VCaP (cell line): Measurements from ENCODE around the gene CRACR2B.

Experiments used
- H3K27ac ChIP-seq: fragments of 450-650 bp; 2 replicates; pipeline ENCODE4 v1.5.1; 2017
- TF ChIP-seq, protein P1 (sequence below): fragments of 450-650 bp; conservative IDR thresholded peaks from 2 replicates; pipeline ENCODE4 v1.5.1; 2017; ENCODE audit warnings: mild to moderate bottlenecking, moderate library complexity

CRACR2B gene

GRCh38 chr11:846496-847098 lies 18.9 kb downstream of the CRACR2B start:
- TF ChIP-seq, protein P1, sequence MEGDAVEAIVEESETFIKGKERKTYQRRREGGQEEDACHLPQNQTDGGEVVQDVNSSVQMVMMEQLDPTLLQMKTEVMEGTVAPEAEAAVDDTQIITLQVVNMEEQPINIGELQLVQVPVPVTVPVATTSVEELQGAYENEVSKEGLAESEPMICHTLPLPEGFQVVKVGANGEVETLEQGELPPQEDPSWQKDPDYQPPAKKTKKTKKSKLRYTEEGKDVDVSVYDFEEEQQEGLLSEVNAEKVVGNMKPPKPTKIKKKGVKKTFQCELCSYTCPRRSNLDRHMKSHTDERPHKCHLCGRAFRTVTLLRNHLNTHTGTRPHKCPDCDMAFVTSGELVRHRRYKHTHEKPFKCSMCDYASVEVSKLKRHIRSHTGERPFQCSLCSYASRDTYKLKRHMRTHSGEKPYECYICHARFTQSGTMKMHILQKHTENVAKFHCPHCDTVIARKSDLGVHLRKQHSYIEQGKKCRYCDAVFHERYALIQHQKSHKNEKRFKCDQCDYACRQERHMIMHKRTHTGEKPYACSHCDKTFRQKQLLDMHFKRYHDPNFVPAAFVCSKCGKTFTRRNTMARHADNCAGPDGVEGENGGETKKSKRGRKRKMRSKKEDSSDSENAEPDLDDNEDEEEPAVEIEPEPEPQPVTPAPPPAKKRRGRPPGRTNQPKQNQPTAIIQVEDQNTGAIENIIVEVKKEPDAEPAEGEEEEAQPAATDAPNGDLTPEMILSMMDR = no peak
- no peak overlapping the region for H3K27ac ChIP-seq

DNA sequence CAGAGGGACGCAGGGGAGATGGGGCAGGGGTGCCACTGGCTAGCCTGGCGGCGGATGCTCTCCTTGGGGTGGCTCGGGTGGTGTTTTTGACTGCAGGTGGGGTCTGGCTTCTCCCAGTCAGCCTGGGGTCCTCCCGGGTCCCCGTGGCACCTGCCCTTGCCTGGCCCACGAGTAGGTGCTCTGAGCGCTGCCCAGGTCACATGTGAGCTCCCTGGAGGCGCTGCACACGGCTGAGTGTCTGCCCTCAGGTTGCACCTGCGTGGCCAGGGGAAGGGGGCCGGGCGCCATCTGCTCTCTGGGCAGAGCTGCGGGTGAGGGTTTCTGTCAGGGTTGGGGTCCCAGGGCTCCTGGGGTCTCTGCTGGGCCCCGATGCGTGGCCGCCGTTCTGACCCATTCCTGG lies 20.2 kb downstream of the CRACR2B start:
- TF ChIP-seq, protein P1 = no peak
- no peak overlapping the region for H3K27ac ChIP-seq

DNA sequence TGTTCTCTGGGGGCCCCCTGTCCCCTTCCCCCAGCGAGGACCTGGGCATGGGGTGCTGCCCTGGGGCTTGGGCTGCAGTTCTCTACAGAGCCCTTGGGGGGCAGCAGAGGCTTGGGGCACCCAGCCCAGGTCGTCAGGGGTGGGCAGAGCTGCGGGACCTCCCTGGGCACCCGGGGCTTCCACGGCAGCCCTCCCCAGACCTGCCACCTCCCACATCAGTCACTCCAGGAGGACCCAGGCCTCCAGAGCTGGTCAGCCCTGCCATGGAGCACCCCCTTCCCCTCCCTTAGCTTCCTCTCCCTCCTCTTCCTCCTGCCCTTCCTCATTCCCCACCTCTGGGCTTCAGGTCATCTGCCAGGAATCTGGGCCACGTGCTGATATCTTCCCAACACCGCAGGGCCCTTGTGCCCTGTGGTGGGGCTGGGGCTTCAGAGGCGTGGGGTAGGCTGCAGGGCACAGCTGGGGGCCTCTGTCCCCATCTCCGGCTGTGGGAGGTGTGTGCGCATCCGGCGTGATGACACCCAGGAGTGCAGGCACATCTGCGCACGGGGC lies 20.7 kb downstream of the CRACR2B start:
- TF ChIP-seq, protein P1 = peak; percentile 85
- H3K27ac ChIP-seq = peak overlapping the region; percentile 68

DNA sequence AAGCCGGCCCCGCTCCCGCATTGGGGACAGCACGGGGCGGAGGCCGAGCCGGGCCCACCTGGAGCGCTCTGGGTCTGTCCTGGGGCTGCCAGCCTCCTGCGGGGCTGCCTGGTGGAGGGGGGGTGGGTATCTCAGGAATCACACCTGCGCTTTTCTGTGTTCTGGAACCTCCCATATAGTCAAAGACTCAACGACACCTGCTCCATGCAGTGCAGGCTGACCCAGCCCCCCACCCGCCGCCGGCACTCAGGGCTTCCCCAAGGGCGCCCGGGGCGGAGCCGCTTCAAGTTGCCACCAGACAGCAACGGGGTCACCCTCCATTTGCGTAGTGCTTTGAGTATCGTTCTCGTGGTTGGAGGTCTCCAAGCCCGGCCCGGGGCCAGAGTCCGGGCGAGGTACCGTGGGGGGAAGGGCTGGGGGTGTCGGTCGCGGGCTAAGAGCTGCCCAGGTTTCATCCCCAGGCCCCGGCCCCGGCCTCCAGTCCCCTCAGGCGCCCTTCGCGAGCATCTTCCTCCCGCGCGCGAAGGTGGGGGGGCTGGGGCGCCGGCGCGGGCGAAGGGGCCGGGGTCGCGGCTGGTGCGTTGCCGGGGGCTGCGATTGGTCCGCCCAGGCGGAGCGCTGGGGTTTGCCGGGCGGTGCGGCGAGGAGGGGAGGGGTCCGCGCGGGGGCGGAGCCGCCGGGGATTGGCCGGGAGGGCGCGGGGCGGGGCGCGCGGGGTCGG lies 21.5 kb downstream of the CRACR2B start:
- peak overlapping the region; percentile 68 for H3K27ac ChIP-seq
- TF ChIP-seq, protein P1 = no peak

DNA sequence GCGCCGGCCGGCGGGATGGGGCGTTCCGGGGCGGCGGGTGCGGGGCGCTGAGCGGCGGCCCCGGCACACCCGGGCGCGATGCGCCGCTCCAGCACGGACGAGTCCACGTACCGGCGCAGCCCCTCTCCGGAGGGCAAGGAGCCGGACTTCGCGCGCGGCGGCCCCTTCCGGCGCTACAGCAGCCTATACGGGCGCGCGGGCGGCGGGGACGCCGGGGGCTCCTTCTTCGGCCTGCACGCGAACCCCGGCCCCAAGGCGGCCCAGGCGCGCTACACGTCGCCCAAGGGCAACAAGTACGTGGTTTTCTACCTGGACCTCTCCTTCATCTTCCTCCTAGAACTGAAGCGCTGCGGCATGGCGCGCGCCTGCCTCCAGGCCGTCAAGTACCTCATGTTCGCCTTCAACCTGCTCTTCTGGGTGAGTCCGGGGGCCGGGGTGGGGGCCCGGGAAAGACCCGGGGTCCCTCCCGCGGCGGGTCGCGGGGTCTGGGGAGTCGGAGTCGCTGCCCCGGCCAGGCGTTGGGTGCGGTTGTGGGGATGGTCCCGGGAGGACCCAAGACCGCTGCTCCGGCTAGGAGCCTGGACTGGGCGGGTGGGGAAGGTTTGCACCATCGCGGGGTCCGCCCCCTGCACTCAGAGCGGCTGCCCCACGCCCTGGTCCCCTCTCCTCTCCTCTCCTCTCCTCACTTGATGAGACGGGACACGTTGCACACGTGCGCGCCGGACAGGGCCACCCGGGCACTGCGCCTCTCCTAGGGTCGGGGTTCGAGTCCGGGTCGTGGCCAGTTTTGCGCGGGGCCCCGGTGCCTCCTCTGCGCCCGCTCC lies 22.4 kb downstream of the CRACR2B start:
- TF ChIP-seq, protein P1 = no peak

DNA sequence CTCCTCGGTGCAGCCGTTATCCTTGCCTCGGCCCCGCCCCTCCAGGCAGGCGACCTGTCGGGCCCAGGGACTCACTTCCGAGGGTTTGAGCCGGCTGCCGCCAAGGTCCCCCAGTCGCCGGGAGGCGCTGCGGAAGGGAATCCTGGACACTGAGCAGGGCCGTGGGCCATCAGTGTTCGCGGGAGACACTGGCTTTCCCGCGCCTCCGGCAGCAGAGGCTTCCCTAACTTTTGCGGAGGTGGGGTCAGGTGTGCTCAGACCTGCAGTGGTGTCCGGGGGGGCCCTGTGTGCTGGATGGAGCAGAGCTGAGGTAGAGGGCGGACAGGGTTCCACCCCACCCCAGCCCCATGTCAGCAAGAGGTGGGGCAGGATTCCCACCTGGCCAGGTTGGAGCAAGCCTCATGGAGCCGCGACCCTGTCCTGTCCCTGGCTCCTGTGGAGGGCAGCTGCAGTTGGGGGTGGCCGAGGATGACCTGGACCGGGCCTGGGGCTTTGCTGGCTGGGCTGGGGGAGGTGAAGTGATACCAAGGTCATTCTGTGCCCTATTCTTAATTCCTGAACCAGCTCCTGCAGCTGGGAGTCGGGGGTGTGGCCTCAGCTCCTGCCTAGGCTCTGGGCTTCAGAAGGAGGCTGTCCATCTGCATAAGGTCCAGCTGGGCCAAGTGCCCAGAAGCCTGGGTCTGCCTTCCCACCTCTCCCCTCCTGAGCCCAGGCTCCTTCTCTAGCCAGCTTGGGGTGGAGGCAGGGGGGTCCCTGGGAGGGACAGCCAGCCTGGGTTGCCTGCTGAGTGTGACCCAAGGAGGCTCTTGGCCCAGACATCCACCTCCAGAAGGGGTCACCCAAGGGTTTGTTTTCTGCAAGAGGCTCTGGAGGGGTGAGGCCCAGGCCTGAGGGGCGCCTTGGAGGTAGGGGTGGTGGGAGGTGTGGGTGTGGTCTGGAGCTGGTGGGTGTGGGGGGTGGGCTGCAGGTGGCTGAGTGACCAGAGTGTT lies 23.4 kb downstream of the CRACR2B start:
- H3K27ac ChIP-seq = peak overlapping the region; percentile 68; the same call in 1 of the 2 replicates
- TF ChIP-seq, protein P1 = 0 out of 2 replicates have a peak, but pooled peaks have one; percentile 7

More for the DNA sequence above, 22.4 kb downstream of the CRACR2B start:
- H3K27ac ChIP-seq = peak overlapping the region; percentile 68
